ENCODE measurements around the gene DNAJA4.

DNAJA4 gene

GRCh38 chr15:78276064-78276943 is 11.9 kb downstream of the DNAJA4 start:
- no peak for DNase-seq (ENCODE audit: extremely low read depth in 1 of 2, low read depth in 1 of 2)

- no peak for DNase-seq (ENCODE audit: extremely low read depth in 1 of 2, low read depth in 1 of 2)
These were observed 16.1 kb downstream of the DNAJA4 start for GRCh38 chr15:78280319-78281072.

- no peak for DNase-seq (ENCODE audit: extremely low read depth in 1 of 2, low read depth in 1 of 2)
These were observed 18.0 kb downstream of the DNAJA4 start for GRCh38 chr15:78282324-78282723.

- DNase-seq (ENCODE audit: extremely low read depth in 1 of 2, low read depth in 1 of 2): no peak
These were observed 20.4 kb downstream of the DNAJA4 start for GRCh38 chr15:78284758-78285157.

GRCh38 chr15:78290222-78290621 is 25.9 kb downstream of the DNAJA4 start:
- DNase-seq (ENCODE audit: extremely low read depth in 1 of 2, low read depth in 1 of 2): no peak

- no peak for DNase-seq (ENCODE audit: extremely low read depth in 1 of 2, low read depth in 1 of 2)
These were observed 26.7 kb downstream of the DNAJA4 start for GRCh38 chr15:78291052-78291451.

- no peak for DNase-seq (ENCODE audit: extremely low read depth in 1 of 2, low read depth in 1 of 2)
These were observed 27.3 kb downstream of the DNAJA4 start for GRCh38 chr15:78291698-78292097.

GRCh38 chr15:78292219-78292618 is 27.9 kb downstream of the DNAJA4 start:
- DNase-seq (ENCODE audit: extremely low read depth in 1 of 2, low read depth in 1 of 2): no peak

- DNase-seq (ENCODE audit: extremely low read depth in 1 of 2, low read depth in 1 of 2): peak; percentile 74 to 79
These were observed 35.0 kb downstream of the DNAJA4 start, which contains the start of gene SKIC8 for GRCh38 chr15:78299101-78299930. TSS of gene SKIC8 (minus strand) at chr15:78299609. CDS start at chr15:78295686, 3,923 bp downstream.

GRCh38 chr15:78301326-78301725 is 37.0 kb downstream of the DNAJA4 start:
- no peak for DNase-seq (ENCODE audit: extremely low read depth in 1 of 2, low read depth in 1 of 2)

GRCh38 chr15:78301828-78302227 is 37.5 kb downstream of the DNAJA4 start:
- DNase-seq (ENCODE audit: extremely low read depth in 1 of 2, low read depth in 1 of 2): no peak

GRCh38 chr15:78302579-78303312 is 38.4 kb downstream of the DNAJA4 start:
- no peak for DNase-seq (ENCODE audit: extremely low read depth in 1 of 2, low read depth in 1 of 2)

GRCh38 chr15:78304216-78305066 is 40.1 kb downstream of the DNAJA4 start:
- no peak for DNase-seq (ENCODE audit: extremely low read depth in 1 of 2, low read depth in 1 of 2)

- DNase-seq (ENCODE audit: extremely low read depth in 1 of 2, low read depth in 1 of 2): no peak
These were observed 41.9 kb downstream of the DNAJA4 start for GRCh38 chr15:78306176-78306774.

GRCh38 chr15:78307976-78308375 is 43.6 kb downstream of the DNAJA4 start:
- no peak for DNase-seq (ENCODE audit: extremely low read depth in 1 of 2, low read depth in 1 of 2)

GRCh38 chr15:78308422-78309032 is 44.2 kb downstream of the DNAJA4 start:
- no peak for DNase-seq (ENCODE audit: extremely low read depth in 1 of 2, low read depth in 1 of 2)

GRCh38 chr15:78311292-78311691 is 46.9 kb downstream of the DNAJA4 start:
- DNase-seq (ENCODE audit: extremely low read depth in 1 of 2, low read depth in 1 of 2): no peak

GRCh38 chr15:78312536-78312935 is 48.2 kb downstream of the DNAJA4 start:
- DNase-seq (ENCODE audit: extremely low read depth in 1 of 2, low read depth in 1 of 2): no peak

- no peak for DNase-seq (ENCODE audit: extremely low read depth in 1 of 2, low read depth in 1 of 2)
These were observed 48.6 kb downstream of the DNAJA4 start for GRCh38 chr15:78312957-78313356.

Data from activated CD8-positive, alpha-beta memory T cell treated with anti-CD3 and anti-CD28 coated beads for 1 hour (primary cell).